HL-60 (cell line): ENCODE measurements around the gene GABBR2.

Source experiments
- DNase-seq, 2 experiments: peaks; one replicate each; pipeline ENCODE4 v3.0.0-alpha.2; 2010 to 2020; ENCODE audit warnings: low read depth in 1 of 2, low spot score in 1 of 2
- H3K27ac ChIP-seq: fragments of 250-450 bp; sonication (Bioruptor Pico); replicated peaks from 2 replicates; pipeline ENCODE4 v1.5.1; 2020; ENCODE audit warnings: mild to moderate bottlenecking, moderate library complexity
- H3K27me3 ChIP-seq: fragments of 250-450 bp; sonication (Bioruptor Pico); 2 replicates; pipeline ENCODE4 v1.5.1; 2021; ENCODE audit warnings: mild to moderate bottlenecking, moderate library complexity; ENCODE audit not compliant: insufficient read depth, poor library complexity, severe bottlenecking
- H3K4me3 ChIP-seq: replicated peaks from 2 replicates; pipeline ENCODE4 v1.5.1; 2011; ENCODE audit warnings: mild to moderate bottlenecking, control low read depth, low read length; ENCODE audit not compliant: insufficient read depth
- CTCF ChIP-seq: IDR thresholded peaks from one replicate; pipeline ENCODE4 v1.5.1; 2011; ENCODE audit warnings: low read length, control low read depth, inconsistent platforms; ENCODE audit not compliant: insufficient read depth
- GABPA ChIP-seq: IDR thresholded peaks from 2 replicates; pipeline ENCODE4 v1.6.1; 2012; ENCODE audit warnings: low read depth
- POLR2AphosphoS5 ChIP-seq: IDR thresholded peaks from 2 replicates; pipeline ENCODE4 v1.6.1; 2012; ENCODE audit warnings: low read depth
- REST ChIP-seq: IDR thresholded peaks from 2 replicates; pipeline ENCODE4 v1.6.1; 2012; ENCODE audit warnings: low read depth; ENCODE audit not compliant: insufficient replicate concordance
- SPI1 ChIP-seq: IDR thresholded peaks from 2 replicates; pipeline ENCODE4 v1.6.1; 2012; ENCODE audit warnings: low read depth, mild to moderate bottlenecking, borderline replicate concordance

Gene GABBR2

GRCh38 chr9:98558575-98558974, 150.2 kb downstream of the GABBR2 start:
- no peak for TF ChIP-seq CTCF
- no peak for TF ChIP-seq SPI1
- TF ChIP-seq REST, result no peak
- TF ChIP-seq POLR2AphosphoS5, result no peak
- TF ChIP-seq GABPA, result no peak
- H3K4me3 ChIP-seq, result no peak overlapping the region
- no peak for DNase-seq

GRCh38 chr9:98556511-98556910, 152.2 kb downstream of the GABBR2 start:
- Histone ChIP-seq H3K4me3 (no peak overlapping the region), H3K27me3 (peaks cover 2% of the 10 kb centered on the region), H3K27ac (no peak overlapping the region)
- no peak for TF ChIP-seq REST
- TF ChIP-seq SPI1, result no peak
- TF ChIP-seq CTCF, result no peak
- no peak for TF ChIP-seq GABPA
- no peak for TF ChIP-seq POLR2AphosphoS5
- no peak for DNase-seq

More at GRCh38 chr9:98558575-98558974, 150.2 kb downstream of the GABBR2 start:
- Histone ChIP-seq H3K27me3 (peaks cover 2% of the 10 kb centered on the region), H3K27ac (no peak overlapping the region)

- no peak overlapping the region for H3K27ac ChIP-seq
- DNase-seq, result no peak
- H3K27me3 ChIP-seq, result peaks cover 2% of the 10 kb centered on the region
- TF ChIP-seq SPI1, result no peak
- no peak for TF ChIP-seq POLR2AphosphoS5
- no peak for TF ChIP-seq GABPA
- TF ChIP-seq CTCF, result no peak
- no peak for TF ChIP-seq REST
- H3K4me3 ChIP-seq, result no peak overlapping the region
Measured at GRCh38 chr9:98555651-98556465, 152.9 kb downstream of the GABBR2 start.
